T-helper 1 cell (primary cell): ENCODE data around the gene SNRNP25.

Experiments
- DNase-seq, 5 donors: peaks; one replicate each; pipeline ENCODE4 v3.0.0-alpha.2; 2012 to 2020

The SNRNP25 gene

GRCh38 chr16:78444-79150, 25.0 kb downstream of the SNRNP25 start:
- no peak for DNase-seq

DNA sequence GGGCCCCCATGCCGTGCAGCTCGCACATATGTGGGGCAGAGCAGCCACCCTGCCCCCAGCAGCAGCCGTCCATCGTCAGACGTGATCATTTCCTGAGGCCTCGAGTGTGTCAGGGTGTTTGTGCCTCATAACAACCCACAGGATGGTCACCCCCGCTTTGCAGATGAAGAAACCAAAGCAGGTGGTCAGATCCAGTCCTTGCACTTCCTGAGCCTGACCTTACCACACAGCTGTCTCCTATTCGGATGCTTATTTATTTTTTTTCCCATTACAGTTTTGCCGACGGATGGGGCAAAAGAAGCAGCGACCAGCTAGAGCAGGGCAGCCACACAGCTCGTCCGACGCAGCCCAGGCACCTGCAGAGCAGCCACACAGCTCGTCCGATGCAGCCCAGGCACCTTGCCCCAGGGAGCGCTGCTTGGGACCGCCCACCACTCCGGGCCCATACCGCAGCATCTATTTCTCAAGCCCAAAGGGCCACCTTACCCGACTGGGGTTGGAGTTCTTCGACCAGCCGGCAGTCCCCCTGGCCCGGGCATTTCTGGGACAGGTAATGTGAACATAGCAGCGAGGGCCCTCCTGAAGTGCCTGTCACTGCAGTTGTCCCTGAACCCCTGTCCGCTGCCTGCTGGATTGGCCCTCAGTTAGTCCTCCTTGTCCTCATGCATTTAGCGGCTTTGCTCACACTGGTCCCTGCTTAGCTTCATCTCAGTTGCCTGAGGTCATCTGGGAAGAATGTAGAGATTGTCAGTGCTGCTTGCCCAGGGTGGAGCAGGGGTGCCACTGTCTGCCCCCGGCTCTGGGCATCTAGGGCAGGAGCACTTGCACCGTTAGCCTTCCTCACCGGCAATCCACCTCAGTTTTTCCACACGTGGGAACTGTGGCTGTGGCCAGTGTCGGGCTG, 25.8 kb downstream of the SNRNP25 start:
- DNase-seq = no peak

GRCh38 chr16:83060-83603, 29.5 kb downstream of the SNRNP25 start:
- no peak for DNase-seq

DNA sequence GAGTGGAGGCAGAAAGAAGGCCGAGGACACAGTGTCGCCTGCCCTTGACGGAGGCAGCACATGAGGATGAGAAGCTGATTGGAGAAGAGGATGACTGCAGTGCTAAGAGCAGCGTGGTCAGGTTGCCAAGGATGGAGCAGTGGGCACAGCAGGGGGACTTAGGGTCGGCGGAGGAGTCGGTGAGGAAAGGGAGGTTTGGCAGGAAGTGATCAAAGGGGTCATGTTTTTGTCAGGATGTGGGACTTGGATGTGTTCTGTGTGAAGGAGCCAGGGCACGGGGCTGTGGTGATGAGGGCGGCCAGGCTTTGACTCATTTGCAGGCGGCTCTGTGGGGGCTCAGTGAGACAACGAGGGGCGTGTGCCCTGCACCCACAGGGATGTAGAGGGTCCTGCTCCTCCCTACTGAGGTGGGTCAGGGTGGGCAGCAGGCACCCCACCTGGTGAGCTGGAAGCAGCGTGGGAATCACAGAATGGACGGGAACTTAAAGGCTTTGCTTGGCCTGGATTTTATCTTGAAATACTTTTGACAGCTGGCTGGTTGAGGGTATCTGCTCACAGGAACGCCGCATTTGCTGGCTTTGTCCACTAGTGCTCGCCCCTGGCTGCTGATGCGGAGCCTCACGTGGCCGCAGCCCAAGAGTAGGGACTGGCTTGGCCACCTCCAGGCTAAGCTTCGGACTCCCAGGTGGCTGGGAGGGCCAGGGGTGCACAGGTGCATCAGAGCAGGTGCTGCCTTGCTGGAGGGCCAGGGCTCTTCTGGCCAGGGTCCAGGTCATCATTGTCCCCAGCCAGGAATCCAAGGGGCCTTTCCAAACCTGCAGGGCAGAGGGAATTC, 30.4 kb downstream of the SNRNP25 start:
- DNase-seq = no peak

- DNase-seq = peak in 1 of 5 donors; percentile 61
These were observed 31.2 kb downstream of the SNRNP25 start for GRCh38 chr16:84718-85406.

DNA sequence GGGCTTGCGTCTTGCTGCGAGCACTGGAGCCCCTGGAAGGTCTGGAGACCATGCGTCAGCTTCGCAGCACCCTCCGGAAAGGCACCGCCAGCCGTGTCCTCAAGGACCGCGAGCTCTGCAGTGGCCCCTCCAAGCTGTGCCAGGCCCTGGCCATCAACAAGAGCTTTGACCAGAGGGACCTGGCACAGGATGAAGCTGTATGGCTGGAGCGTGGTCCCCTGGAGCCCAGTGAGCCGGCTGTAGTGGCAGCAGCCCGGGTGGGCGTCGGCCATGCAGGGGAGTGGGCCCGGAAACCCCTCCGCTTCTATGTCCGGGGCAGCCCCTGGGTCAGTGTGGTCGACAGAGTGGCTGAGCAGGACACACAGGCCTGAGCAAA, 31.8 kb downstream of the SNRNP25 start:
- DNase-seq = no peak

DNA sequence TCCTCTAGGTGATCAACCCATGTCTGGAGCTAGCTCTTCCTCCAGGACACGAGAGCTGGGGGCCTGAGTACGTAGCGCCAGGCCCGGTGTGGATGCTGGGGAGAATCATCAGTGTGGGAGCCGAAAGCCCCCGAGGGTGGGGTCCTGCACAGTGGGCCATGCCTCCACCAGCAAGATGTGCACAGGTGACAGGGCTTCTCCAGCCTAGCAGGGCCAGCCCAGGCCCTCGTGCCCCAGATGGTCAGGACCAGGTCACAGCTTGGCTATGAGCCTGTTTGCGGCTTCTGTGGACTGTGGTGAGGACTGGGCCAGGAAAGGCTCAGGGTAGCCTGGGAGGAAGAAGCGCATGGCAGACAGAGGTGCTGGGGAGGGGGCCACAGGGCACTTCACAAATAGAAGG, 32.2 kb downstream of the SNRNP25 start:
- no peak for DNase-seq

GRCh38 chr16:86483-86952, 32.9 kb downstream of the SNRNP25 start:
- DNase-seq = no peak

DNA sequence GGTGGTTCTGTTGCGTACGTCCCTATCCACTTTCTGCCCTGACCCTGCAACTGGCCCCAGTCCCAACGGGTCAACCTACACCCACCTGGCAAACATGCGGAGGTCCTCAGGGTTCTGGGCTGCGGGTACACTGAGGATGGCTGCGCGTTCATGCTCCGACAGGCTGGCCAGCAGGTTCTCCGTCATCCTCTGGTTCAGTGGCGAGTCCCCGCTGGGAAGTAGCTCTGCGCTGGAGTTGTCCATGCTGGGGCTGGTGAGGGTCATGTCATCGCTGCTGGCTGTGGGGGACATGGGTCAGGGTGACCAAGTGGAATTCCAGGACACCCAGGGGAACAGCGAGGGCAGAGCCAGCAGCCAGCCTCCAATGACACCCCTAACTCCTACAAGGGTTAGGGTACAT, 35.0 kb downstream of the SNRNP25 start:
- DNase-seq = no peak

GRCh38 chr16:89391-90302, 36.0 kb downstream of the SNRNP25 start:
- no peak for DNase-seq

DNA sequence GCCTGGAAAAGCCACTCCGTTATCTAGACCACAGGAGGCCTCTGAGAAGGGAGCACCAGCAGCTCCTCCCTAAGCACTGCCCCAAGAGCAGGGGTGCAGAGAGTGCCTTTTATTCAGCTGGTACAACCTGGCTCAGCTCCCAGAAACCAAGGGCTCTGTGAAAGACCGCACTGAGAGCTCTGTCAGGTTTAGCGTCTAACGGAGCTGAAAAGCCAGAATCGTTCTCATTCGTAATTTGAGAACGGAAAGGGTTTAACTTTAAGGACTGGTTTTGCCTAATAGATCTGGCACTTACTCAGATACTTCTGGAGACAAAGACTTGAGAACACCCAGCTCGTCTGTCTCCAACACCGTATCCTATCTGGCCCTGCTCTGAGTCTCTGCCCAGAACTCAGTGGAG, 37.9 kb downstream of the SNRNP25 start:
- DNase-seq = no peak

- DNase-seq = no peak
These were observed 39.1 kb downstream of the SNRNP25 start for GRCh38 chr16:92431-93339.

- DNase-seq = no peak
These were observed 41.3 kb downstream of the SNRNP25 start for GRCh38 chr16:94918-95265.

GRCh38 chr16:96935-97381, 43.3 kb downstream of the SNRNP25 start:
- peak; percentile 75 to 89 (median 85) for DNase-seq

DNA sequence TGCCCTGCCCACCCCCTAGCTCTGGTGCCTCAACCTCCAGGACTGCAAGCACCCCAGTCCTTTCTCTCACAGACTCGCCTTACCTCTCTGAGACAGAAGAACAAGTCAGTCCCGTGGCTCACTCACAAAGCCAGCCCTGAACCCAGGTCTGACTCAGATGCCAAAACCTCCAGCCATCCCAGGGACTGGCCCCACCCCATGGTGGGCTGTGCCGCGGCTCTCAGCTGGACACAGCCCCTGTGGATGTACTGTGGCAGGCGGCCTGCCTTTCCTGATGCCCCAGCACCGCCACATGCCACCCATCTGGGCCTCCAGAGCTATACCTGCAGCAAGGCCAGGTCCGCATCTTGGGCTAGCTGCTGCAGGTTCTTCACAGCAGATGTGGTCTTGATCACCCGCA, 44.2 kb downstream of the SNRNP25 start:
- DNase-seq = no peak

DNA sequence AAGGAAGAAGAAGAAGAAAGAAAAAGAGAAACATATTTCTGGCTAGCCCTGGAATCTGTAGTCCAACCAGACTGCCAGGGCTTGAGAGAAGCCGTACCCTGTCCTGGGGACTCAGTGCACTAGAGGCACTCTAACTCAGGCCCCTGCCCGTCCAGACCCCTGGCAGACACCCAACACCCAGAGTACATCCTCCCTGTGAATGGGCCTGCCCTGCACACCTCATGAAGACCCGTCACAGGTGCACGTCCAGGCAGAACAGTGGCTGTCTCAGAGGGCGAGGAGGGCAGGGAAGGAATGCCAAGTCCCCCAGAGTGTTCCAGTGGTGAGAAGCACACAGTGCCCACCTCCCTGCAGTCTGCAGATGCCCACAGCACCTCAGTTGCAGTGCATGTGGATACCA, 47.4 kb downstream of the SNRNP25 start:
- no peak for DNase-seq

DNA sequence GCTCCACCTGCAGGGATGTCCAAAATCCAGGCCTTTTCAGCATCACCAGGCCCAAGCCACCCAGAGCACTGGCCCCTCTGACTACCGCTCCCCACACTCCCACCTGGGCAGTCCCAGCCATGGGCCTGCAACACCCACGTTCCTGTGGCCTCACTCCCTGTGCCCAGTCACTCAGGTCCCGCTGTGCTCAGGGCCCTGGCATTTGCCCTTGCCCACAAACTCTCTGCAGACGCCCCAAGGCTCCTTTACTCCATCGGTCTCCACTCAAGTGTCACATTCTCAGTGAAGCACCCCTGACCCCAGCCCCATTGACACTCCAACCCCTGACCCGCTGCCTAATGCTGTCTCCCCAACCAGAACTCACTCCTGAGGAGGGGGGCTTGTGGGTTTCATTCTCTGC, 48.0 kb downstream of the SNRNP25 start:
- no peak for DNase-seq

- no peak for DNase-seq
These were observed 48.6 kb downstream of the SNRNP25 start for GRCh38 chr16:102060-102855.

- no peak for DNase-seq
These were observed 50.7 kb downstream of the SNRNP25 start for GRCh38 chr16:104355-104754.
